ENCODE data around the gene SPATS2.
"Not testable (repeated sequence)": the region's sequence is repeated elsewhere in the genome, so short reads cannot be mapped to it uniquely, and the experiment has no call there.

Gene SPATS2

DNA sequence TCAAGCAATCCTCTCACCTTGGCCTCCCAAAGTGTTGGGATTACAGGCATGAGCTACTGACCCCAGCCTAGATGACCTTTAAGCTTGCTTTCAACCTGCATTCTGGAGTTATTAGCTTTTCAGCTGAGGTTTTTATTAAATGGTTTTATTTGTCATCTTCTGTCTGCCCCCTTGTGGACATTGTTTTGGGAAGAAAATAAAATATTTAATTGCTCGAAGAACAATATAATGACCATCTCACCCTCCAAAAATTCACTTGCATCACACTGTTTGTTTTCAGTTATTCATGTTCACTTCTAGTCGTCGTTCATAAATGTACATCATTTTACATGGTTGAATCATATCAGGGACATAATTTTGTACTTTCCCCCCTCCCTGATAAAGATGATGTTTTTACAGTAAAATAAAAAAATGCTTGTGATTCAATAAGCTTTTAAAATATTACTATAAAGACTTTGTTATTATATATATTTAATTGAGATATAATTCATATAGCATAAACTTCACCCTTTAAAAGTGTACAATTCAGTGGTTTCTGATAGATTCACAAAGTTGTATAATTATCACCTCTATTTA lies 10.1 kb upstream of the SPATS2 start:
- DNase-seq: no peak

DNA sequence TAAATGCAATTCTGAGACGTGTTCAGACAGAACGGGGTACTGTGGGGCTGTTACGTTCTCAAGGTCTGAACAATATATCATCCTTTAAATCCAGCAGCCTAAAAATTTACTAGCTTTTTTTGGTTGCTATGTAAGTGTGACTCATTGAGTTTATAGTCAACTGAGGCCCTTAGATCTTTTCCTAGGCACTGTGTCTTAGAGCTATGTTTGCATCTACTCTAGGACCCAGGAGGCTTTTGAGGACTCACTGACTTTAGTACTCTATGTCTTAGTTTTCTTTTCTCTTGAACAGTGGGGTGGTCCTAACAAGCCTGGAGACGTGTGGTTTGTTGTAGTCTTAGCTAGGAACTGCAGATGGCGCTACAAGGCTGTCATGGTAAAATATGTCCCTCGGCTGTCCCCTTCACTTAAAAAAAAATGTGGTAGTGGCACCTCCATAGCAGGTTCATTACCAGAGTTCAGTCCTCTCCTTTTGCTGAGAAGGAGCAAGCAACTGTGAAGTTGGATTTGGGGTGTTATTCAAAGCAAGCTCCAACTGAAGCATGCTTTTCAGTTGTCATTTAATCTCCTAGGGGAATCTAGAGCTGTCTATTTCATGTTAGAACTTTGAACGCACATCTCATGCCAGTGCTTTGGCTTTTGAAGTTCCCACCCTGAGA lies 8.7 kb upstream of the SPATS2 start:
- DNase-seq: peak; percentile 60

DNA sequence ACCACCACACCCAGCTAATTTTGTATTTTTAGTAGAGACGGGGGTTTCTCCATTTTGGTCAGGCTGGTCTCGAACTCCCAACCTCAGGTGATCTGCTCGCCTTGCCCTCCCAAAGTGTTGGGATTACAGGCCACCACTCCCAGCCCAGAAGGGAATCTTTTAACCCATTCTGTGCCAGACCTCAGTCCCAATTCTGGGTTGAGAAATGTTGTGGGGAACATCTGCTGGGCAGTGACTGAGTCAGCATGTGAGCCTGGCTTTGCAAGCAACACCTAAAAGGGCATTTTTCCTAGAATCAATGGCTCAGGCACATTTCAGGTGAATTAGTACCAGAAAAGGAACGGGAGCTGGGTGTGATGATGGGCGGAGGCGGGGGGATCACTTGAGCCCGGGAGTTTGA lies 7.6 kb upstream of the SPATS2 start:
- no peak for DNase-seq

DNA sequence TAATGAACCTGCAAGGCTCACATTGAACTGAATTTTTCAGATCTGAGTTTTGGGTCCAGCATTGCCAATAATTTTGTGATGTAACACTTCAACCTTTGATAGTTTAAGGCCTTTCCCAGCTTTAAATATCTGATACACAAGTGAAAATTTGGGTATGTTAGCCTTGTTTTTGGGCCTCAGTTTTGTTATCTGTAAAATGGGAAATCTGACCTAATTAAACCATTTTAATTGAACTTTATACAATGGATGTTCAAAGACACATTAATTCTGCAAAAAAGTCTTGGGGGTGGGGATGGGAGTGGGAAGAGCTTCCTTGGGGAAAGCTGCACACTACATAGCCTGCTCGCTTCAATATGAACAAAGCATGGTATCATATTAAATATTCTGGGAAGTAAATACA lies 5.2 kb upstream of the SPATS2 start:
- no peak for DNase-seq

DNA sequence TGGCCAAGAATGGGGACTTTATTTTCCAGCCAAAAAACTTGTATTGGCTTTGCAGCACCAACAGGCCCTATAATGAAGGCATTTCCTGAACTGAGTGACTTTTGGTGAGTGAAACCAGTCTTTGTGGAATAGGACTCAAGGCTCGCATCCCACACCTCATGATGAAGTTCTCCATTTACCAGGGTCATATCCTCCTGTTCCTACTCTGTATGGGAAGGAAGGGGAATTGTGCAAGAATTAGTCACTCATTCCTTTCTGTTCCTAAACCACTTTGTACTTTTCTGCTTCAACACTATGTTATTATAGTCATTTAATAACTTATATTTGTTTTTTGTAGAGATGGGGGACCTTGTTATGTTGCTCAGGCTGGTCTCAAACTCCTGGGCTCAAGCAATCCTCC lies 2.3 kb upstream of the SPATS2 start:
- no peak for DNase-seq

DNA sequence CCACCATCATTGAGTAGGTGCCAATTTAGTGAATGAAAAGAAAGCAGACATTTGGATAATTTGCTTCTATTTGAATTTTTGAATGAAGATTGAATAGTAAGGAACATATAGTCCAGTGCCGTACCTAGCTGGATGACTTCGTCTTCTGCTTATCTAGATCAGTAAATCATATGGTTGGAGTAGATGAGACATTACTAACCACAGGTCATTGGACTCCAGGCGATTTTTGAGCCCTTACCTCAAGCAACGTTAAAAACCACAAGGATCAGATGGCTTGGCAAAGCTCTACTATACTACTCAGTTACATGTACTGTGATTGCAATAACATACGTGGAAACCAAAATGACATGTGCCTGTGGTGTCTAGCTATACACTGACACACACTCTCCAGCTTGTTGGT lies 1.7 kb upstream of the SPATS2 start:
- DNase-seq: no peak

DNA sequence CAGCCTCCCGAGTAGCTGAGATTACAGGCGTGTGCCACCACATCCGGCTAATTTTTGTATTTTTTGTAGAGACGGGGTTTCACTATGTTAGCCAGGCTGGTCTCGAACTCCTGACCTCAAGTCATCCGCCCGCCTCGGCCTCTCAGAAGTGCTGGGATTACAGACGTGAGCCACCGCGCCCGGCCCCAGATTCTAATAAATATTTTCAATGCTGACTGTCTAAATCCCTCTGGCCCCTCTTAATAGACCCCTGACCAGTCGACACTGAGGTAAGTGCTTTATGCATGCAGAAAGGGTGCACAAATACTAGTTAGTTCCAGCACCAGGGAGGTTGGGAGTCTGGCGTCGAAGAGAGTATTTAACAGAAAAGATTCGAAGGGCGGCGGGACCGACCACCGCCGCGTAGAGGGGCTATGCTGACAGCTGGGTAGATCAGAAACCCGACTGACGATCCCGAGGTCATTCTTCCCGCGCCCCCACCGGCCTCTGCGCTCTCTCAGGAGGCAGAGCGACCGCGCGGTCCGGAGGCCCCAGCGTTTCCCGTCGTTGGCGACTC lies 1.1 kb upstream of the SPATS2 start:
- DNase-seq: no peak

DNA sequence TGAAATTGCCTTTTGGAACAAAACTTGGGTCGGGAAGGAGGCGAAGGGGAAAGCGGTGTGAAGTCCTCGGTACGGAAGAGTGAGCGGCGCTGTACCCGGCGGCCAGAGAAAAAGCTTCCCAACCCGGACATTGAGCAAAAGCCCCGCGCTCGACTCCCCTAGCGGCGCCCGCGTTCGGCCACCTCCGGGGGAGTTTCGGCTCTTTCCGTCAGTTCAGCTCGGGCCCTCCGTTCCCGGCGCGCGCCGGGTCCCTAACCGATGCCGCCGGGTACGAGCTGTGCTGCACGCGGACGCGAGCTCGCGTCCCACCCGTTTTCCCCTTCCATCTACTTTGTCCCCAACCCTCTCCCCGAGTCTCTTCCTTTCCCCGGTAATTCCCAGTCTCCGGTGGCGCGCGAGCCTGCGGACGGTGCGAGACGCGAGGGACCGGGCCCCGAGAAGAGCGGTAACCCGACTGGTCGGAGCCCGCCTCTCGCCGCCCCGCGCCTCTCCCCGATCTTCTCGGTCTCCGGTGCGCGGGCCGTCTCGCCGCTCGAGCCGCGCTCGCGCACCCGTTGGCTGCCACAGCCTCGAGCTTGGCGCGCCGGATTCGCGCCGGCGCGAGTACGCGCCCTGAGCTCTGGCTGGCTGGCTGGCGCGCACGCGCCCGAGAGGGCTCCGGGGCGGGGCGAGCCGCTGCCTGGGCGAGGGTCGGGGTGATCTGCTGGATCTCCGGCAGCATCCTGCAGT lies 446 bp upstream of the SPATS2 start:
- DNase-seq: peak; percentile 75

DNA sequence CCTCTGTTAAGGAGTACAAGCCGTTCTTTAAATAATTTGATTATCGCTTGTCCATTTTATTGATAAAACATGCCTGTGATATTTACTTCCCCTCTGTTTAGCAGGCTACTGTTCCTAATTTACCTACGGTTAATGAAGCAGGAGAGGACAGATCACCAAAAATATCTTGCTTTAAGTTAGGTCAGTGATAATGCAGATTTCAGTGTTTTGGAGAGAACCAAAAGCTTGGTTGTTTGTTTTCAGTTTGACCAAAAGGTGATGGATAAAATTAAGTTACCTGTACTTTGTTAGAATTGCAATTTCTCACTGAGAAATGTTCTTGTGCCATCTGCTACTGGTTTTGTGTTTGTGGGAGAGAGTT lies 958 bp downstream of the SPATS2 start:
- no peak for DNase-seq

DNA sequence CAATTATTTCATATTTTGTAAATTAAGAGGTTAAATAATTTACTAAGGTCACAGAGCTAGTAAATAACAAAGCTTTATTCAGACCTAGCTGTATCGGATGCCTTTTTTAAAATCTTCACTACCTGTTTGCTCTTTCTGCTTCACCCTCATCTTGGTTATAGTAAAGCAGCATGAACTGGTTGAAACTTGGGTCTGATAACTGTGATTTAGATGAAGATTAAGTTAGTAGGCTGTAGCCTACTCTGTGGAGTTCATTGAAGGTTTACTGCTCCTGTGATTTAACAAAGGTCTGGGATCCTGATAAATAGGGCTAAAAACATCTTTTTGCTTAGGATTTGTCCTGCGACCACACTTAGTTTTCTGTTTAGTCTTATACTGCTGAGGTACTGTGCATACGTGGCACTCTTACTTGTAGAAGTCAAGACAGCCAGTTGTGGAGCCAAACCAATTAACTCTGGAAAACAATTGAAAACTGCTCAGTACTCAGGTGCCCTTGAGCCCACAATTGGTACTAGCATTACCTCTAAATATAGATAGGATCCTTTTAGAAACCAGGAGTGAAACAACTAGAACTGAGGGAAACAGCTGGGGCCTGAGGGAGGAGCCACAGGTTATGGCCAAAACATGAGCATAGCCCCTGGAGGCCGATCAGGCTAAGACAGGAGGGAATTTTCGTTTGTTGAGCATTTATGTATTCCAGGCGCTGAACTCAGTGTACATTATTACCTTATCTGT lies 2.3 kb downstream of the SPATS2 start:
- no peak for DNase-seq

DNA sequence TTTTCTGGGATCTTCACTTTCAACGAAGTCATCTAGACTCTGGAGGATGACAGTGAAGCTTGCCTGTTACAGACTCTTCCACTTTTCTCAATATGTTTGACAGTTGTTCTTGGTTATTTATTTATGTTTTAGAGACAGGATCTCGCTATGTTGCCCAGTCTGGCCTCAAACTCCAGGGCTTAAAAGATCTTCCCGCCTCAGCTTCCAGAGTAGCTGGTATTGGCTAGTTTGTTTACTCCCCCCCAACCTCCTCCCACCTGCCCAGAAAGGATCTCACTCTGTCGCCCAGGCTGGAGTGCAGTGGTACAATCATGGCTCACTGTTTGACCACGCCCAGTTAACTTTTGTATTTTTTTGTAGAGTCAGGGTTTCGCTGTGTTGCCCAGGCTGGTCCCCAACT lies 3.3 kb downstream of the SPATS2 start:
- DNase-seq: no peak

DNA sequence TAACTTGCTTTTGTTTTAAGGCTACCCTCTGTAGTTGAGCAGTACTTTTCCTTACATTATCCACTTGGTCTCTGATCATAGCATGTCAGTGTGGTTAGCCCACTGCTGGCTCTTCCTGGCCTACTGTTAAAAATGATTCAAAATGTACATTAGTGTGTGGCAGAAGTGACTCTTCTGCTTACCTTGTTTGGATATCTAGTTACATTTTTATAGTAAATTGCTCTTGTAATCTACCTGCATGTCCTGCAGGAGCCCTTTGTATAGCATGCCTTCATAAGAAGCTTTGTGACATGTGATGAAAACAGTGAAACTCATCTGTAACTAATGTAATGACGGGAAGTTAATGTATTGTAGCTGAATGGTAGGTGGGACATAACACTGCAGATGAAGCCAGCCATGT lies 8.1 kb downstream of the SPATS2 start:
- DNase-seq: no peak

DNA sequence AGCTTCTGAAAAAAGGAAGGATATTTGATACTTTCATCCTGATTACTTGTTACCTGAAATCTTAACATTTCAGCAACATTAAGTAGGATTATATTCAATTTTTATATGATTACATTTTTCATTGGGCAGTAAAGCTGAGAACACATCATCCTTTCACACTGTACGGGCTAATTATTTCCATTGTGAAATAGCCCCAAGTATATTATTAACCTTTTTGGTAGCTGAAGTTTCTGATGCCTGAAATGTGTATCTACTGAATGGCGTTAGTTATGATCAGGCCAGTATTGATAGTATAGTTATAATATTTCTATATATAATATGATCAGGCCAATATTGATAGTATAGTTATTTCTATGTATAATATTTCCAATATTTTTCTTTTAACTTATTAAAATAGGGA lies 10.1 kb downstream of the SPATS2 start:
- DNase-seq: no peak

DNA sequence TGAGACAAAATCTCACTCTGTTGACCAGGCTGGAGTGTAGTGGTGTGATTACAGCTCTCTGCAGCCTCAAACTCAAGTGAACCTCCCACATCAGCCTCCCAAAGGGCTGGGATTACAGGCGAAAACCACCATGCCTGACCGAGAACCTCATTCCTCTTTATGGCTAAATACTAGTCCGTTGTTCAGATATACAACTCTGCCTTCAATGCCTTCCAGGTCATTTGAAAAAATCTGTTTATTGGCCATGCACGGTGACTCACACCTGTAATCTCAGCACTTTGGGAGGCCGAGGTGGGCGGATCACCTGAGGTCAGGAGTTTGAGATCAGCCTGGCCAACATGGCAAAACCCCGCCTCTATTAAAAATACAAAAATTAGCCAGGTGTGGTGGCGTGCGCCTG lies 12.9 kb downstream of the SPATS2 start:
- DNase-seq: not testable (repeated sequence)

DNA sequence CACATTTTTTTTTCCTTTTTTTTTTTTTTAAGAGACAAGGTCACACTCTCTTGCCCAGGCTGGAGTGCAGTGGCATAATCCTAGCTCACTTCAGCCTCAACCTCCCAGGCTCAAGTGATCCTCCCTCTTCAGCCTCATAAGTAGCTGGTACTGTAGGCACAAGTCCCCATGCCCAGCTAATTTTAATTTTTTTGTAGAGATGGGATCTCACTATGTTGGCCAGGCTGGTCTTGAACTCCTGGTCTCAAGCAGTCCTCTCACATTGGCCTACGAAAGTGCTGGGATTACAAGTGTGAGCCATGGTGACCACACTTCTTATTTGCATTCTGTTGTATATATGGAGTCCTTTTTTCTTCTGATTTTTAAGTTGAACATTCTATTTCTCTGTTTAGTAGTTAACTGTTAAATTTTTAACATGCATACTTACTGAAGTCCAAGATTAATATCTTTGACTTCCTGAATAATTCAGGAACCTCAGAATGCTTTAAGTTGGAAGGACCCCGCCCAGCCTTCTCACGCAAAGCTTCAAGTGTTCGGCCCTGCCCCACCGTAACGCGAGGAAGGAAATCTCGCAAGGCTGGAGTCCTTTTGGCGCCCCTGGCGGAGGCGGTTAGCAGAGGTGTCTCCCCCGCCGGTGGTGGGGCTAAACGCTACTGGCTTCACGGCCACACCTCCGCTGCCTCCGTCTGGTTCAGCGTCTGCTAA lies 21.6 kb downstream of the SPATS2 start:
- DNase-seq: no peak

DNA sequence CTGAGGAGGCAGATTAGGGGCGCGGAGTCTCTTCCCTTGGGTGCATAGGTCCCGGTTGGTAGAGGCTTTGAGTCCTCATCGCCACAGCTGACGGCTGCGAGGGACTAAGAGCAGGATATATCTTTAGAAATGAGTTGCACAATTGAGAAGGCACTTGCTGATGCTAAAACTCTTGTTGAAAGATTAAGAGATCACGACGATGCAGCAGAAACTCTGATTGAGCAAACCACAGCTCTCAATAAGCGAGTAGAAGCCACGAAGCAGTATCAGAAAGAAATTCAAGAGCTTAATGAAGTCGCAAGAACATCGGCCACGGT lies 22.1 kb downstream of the SPATS2 start:
- DNase-seq: no peak

DNA sequence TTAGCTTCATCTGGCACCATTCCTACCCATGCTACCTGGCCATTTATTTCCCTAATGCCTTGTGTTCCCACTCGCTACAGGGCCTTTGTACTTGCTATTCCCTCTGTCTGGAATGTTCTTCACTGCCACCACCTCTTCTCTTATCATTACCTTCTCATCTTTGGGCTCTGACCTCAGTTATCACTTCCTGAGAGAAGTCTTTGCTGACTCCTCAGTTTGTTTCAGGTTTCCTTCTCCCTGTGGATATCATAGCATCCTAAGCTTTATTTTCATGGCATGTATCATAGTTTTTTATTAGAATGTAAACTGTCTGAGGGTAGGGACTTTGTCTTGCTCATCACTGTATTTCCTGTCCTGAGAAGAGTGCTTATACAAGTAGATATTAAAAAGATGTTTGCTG lies 29.7 kb downstream of the SPATS2 start:
- DNase-seq: no peak

DNA sequence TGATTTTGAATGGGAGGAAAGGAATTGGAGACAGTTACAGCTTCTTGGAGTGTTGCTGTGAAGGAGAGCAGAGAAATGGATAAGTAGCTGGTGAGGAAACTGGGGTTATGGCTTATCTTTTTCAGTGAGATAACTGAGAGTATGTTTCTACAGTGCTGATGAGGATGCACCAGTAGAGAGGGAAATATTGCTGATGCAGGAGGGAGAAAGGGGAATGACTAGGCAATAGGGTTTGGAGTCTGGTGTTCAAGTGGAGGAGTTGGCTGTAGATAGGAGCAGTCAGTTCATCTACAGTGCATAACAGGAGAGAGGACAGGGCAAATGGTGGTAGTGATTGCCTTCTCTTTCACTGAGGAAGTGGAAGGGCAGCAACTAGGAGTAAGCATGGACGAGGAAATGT lies 33.0 kb downstream of the SPATS2 start:
- no peak for DNase-seq

DNA sequence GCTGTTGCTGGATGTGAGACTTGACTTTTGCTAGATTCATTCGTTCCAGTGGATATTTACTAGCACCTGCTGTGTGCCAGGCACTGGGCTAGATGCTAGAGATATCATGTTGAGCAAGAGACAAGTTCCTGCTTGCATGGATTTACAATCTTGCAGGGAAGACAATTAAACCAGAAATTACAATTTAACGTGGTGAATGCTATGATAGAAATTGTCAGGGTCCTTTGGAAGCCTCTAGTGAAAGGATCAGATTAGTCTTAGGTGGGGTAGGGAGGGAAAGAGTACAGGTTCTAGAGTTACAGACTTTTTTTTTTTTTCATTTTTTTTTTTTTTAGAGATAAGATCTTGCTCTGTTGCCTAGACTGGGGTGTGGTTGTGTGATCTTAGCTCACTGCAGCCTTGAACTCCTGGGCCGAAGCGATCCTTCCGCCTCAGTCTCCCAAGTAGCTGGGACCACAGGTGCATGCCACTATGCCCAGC lies 36.7 kb downstream of the SPATS2 start:
- DNase-seq: no peak

DNA sequence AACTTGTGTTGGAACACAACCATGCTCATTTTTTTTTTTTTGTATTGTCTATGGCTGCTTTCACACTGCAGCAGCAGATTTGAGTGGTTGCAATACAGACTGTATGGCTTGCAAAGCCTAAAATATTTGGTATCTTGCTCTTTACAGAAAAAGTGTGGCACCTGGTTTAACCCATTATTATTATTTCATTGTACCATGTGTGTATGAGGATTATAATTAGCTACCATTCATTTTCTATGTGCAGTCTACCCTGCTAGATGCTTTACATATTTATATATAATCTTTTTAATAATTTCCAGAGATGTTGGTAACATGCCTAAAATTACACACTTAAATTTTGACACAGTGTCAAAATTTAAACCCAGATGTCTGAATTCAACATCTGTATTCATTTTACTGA lies 37.7 kb downstream of the SPATS2 start:
- no peak for DNase-seq

DNA sequence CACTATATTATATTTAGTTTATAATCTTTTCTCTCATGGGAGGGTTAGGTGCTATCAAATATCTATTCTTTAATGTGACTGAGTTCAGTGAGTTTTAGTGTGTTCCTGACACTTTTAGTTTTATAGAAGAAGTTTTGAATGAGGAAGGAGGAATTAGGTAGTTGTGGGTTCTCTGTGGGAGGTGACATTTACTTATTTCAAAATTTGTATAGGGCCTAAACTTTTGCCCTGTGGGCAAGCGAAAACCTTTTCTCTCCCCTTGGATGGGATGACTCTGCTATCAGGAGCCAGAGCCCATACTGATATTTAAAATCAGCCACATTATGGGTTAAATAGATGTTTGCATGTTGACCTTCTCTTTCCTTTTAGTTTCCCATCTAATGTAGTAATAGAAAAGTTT lies 43.6 kb downstream of the SPATS2 start:
- no peak for DNase-seq

DNA sequence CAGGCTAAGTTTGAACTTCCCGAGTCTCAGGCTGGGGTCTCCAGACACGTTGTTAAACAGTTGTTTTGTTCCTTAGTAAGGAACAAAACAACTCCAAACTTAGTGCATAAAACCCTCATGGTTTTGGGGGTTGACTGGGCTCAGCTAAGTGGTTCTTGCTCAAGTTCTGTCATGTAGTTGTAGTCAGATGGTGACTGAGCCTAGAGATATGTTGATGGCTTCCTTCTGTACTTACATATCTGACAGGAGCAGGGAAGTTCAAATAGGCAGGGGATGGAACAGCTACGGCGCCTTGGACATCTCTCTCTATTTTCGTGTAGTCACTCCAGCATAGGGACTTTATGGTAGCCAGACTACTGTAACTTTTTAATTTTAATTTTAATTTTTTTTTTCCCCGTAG lies 45.7 kb downstream of the SPATS2 start:
- DNase-seq: no peak

DNA sequence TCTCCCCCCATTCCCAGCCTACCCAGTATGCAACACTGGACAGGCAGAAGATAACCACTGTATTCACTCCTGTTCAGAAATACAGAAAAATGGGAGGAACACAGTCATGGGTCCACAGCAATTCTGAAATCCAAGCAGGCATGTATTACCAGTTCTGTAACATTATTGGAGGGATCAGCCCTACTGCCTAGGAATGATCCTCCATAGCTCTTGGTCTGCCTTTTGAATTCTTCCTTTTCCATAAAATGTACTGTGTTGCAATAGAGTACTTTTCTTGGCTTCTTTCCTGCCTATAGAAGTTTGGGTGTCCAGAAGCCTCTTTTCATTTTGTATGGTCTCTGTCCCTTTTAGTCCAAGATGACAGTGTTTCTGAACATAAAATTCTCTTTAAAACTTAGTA lies 46.5 kb downstream of the SPATS2 start:
- DNase-seq: no peak

Data from NCI-H1417 treated with DMSO at 0.1 percent for 48 hours (cell line).